NCI-H446 treated with DMSO at 0.1 percent for 48 hours (cell line): ENCODE results near the gene RUVBL2.

Experiments
- DNase-seq: peaks from one replicate; lab custom pipeline; 2025; lab: John Stamatoyannopoulos, UW

The RUVBL2 gene

DNA sequence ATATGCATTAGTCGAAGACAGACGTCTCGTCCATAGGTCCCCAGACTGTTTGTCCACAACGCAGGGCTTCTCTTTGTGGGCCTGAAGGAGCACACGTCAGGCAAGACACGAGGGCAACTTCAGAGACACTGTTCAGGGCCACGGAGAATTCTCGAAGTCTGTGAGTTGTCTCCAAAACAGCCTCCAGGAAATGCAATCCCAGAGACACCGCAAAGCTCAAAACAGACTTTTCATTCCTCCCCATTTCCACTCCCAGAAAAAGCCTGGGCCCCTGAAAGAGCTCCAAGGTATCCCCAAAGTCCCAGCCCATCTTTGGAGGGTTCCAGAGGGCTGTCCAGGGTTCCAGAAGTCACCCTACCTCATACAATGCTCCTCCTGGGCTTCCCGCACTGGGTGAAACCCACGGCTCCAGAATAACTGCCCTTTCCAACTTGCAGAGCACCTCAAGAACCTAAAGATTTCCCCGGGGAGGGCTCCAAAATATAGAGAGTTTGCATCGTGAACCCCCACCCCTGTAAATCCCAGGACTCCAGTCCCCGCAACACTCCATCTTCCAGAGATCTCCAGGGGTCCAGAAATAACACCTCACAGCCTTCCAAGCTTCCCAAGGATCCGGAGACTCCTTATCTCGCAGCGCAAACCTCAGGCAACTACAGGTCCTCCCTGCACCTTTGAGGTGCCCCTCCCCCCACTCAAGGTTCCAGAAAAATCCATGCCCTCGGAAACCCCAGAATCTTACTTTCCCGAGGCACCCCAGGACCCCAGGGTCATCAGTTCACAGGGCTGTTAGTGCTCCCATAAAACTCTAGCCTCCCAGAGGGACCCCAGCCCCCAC is 29.3 kb upstream of the RUVBL2 start:
- no peak for DNase-seq

DNA sequence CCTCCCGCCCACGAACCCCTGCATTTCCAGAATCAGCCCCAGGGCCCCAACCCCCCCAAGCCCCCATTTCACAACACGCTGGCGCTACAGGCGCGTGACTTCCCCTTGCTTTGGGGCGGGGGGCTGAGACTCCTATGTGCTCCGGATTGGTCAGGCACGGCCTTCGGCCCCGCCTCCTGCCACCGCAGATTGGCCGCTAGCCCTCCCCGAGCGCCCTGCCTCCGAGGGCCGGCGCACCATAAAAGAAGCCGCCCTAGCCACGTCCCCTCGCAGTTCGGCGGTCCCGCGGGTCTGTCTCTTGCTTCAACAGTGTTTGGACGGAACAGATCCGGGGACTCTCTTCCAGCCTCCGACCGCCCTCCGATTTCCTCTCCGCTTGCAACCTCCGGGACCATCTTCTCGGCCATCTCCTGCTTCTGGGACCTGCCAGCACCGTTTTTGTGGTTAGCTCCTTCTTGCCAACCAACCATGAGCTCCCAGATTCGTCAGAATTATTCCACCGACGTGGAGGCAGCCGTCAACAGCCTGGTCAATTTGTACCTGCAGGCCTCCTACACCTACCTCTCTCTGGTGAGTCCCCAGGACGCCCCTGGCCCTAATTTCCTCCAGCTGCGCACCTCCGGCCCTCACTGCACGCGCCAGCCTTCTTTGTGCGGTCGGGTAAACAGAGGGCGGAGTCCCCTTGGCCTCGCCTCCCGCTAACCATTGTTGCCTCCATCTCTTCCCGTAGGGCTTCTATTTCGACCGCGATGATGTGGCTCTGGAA is 28.5 kb upstream of the RUVBL2 start, which contains the start of gene FTL:
TSS of gene FTL (plus strand) at position 270 of the 766 bp plus-strand sequence. CDS start at position 469, 199 bp downstream.
- peak; percentile 91 for DNase-seq

DNA sequence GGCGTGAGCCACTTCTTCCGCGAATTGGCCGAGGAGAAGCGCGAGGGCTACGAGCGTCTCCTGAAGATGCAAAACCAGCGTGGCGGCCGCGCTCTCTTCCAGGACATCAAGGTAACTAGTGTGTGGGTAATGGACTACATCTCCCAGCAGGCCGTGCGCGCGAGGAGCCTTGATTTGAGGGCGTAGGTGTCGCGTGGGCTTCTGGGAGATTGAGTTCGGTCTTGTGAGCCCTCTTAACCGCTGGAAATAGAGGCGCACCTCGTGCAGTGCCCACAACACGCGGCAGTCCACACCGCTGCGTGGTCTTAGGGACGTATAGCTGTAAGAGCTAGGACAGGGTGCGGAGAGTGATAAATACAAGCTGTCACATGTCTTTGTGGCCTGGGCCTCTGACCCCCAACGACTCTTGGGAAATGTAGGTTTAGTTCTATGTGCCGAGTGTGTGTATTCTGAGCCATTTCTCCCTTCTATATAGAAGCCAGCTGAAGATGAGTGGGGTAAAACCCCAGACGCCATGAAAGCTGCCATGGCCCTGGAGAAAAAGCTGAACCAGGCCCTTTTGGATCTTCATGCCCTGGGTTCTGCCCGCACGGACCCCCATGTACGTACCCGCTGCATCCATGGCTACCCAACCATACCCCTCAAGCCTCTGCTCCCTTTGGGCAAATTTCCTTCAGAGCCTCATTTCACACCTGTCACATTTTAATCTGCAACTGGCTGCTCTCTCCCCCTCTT is 27.7 kb upstream of the RUVBL2 start:
- peak; percentile 75 for DNase-seq

DNA sequence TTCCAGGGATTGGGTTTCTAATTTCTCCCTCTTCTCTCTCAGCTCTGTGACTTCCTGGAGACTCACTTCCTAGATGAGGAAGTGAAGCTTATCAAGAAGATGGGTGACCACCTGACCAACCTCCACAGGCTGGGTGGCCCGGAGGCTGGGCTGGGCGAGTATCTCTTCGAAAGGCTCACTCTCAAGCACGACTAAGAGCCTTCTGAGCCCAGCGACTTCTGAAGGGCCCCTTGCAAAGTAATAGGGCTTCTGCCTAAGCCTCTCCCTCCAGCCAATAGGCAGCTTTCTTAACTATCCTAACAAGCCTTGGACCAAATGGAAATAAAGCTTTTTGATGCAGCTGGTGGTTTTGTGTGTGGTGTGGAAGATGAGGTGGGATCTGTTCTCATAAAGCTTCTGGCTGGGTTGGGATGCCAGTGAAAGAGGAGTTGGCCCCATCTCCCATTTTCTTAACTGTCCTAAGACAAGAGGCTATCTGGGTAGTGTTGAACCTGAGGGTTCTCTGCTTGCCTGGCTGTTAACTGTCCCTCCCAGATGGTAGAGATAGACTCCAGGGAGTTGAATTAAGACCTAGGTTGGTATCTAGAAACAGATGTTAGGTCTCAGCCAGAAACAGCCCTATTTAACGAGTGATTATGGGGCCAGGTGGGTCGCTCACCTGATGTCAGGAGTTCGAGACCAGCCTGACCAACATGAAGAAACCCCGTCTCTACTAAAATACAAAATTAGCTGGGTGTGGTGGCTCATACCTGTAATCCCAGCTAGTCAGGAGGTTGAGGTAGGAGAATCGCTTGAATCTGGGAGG is 26.9 kb upstream of the RUVBL2 start:
- DNase-seq: no peak

DNA sequence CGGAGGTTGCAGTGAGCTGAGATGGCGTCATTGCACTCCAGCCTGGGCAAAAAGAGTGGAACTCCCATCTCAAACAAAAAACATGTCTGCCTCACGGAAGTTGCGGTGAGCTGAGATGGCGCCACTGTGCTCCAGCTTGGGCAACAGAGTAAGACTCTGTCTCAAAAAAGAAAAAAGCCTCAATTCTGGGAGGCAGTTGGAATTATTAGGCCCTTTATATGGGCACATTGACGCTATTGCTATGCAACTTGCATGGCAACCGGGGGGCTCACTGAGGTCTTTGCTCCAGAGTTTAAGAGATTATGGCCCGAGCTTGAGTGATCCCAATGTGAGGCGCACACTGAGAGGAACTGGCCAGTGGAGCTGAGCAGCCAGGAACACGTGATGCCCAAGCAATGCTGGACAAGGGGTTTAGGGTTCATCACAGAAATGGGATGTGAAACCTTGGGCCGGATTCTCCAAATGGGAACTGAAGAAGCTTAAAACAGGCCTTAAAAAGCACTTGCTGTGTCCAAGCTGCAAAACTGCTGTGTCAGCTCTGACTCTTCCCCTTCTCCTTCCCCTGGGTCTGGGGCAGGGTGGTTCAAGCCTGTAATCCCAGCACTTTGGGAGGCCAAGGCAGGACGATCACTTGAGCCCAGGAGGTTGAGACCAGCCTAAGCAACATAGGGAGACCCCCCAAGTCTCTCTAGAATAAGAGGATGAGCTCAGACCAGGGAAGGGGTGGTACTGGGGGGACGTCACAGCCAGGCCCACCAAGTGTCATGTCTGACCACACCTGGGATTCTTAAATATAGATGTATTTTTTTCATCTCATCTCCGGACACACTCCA is 26.1 kb upstream of the RUVBL2 start:
- DNase-seq: no peak

DNA sequence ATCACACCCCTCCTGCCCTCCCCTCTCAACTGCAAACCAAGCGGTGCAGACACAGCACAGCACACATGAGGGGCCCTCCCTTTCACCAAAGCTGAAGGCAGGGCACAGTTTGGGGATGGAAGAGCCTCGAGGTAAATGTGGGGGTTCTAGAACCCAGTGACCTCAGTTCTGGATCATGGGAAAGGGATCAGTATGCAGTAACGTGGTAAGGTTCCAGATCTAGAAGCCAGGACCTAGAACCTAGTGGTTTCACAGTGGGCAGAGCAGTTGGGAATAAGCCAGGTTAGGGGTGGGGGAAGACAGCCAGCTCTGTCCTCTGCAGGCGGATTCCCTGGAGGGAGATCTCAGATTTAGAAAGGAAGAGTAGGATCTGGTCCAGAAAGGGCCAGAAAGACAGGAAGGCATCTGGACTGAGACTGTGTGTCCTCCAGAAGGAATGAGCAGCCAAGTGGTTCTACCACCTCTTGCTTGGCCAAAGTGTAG is 25.5 kb upstream of the RUVBL2 start:
- DNase-seq: no peak

DNA sequence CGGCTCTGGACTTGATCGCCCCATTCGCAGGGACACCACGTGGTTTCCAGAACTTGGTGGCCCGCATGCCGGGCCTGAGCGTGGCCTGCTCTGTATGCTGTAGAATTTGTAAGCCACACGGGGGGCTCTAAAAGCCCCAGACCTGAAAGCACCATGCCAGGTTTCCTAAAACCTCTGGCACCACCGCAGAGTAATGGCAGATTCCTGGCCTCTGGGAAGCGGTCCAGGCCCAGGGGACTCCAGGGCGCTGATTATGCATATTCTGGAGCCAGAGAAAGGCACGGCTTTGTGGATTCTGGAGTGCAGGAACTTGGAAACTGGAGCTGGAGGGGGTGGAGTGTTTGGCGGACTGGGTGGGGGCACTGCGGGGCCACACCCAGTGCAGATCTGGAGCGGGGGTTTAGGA is 24.9 kb upstream of the RUVBL2 start:
- no peak for DNase-seq

DNA sequence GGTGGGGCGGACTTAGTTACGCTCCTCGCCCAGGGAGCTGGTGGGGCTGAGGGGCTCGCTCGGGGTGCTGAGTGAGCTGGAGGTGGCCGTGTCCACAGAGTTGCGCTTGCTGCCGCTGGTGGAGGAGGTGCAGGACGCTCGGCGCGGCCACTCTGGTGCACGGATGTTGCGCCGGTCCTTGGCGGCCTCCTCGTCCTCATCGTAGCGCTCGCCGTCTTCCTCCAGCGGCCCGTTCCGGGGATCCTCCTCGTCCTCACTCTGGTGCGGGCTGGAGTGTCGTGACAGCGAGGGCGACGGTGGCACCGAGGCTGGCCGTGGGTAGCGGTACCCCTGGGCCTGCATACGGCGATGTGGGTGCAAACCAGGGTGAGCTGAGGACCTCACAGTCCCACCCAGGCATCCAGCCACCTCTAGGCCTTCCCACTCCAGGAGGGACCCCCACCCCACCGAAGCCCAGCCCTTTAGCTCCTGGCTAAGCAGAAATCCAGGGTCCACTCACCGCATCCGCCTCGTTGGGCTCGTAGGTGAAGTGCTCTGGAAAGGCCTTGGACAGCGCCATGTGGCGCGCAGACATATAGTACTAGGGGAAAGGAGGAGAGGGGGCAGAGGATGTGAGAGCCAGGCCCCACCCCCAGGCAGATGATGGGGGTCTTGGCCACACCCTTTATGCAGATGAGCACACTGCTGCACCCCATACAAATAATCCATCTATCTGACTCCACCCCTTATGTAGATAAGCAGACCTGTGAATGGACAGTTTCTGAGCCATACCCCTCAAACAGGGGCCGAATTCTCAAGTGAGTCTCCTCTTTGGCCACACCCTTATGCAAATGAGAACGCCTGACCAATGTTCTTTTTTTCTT is 24.2 kb upstream of the RUVBL2 start:
- DNase-seq: peak; percentile 29

DNA sequence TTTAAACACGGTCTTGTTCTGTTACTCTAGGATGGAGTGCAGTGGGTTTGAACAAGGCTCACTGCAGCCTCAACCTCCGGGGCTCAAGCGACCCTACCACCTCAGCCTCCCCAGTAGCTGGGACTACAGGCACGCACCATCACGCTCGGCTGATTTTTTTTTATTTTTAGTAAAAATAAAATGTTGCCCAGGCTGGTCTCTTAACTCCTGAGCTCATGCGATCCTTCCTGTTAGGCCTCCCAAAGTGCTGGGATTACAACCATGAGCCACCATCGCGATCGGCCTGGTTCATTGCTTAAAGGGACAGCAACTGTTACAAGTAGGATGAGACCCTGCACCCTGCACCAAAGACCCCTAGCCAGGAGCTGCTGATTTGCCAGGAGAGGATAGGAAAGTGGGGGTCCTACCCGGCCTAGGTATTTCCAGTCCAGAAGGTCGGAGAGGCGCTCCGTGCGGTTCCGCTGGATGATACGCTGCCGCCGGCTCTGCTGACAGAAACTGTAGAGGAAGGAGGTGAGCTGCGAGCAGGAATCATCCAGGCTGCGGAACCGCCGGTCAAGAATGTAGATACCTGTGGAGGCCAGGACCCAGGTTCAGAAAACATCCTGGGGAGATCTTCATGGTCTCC is 23.4 kb upstream of the RUVBL2 start:
- no peak for DNase-seq

DNA sequence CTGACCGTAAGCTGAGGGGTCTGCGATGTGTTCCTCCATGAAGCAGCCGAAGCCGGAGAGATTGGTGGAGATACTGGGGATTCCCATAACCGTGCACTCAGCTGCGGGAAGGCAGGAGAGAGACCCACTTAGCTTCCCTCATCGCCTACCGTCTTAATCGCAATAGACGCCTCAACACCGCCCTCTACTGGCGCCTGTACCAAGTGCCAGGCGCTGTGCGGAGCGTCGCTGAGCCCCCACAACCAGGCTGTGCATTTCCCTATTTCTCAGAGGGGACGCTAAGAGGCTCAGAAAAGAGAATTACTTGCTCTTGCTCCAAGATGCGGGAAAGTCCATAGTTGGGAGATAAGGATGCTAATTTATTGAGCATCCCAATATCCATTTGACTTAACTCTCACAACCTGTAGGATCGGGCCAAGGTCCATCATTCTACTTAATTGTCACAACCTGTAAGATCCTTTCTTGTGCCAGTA is 22.7 kb upstream of the RUVBL2 start:
- peak; percentile 18 for DNase-seq

DNA sequence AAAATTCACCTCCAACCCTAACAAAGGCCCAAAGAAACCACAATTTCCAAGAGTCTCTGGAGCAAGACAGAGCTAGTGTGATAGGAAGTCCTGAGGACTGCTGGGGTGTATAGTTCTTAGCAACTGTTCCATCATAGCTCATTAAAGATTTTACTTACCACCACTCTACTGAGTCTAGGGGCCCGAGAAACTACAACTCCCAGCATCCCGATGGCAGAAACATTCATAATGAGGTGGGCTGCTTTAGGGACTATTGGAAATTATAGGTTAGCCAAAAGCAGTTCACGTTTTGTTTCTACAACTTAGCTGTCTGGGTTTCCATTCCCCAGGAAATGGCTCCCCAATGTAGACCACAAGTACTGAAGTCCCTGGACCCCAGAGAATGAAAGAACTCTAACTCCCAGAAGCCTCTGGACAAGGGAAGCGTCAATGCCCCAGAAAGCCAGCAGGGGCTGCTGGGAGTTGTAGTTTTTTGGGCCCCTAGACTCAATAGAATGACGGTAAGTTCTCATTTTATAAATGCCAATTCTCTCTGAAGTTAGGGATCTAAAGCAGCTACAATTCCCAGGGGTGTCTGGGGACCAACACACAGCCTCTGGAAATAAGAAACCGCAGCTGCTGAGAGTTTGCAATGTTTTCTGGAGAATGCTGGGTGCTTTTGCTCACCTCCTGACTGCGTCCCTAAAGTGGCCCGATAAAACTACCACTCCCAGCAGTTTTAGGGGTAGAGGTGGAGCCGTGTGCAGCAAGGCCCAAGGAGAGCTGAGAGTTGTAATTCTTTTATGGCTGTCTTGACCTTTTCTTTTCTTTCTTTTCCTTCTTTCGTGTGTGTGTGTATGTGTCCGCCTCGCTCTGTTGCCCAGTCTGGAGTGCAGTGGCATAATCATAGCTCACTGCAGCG is 17.5 kb upstream of the RUVBL2 start:
- DNase-seq: no peak

DNA sequence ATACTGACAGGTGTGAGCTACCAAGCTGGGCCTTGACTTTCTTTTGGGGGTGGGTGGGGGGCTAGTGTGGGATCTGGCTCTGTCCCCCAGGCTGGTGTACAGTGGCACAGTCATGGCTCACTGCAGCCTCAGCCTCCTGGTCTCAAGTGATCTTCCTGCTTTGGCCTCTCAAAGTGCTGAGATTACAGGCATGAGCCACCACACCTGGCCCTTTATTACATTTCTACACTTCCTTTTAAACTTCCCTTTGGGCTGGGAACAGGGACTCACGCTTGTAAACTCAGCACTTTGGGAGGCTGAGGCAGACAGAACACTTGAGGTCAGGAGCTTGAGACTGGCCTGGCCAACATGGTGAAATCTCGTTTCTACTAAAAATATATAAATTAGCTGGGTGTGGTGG is 16.6 kb upstream of the RUVBL2 start:
- DNase-seq: no peak

DNA sequence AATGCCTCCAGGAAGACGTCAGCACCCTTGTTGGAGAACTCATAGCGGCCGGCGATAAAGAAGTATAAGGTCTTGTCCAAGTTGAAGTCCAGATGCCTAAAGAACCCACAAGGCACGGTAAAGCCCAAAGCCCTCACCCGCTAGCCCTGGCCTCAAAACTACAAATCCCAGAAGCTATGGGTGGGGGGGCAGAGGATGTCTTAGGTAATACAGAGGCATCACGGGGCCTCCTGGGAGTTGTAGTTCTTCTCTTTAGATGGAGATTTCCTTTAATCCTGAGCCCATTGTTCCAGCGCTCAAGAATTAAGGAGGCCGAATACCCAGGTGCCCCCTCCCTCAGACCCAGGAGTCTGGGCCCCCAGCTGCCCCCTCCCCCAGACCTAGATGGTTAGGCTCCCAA is 11.4 kb upstream of the RUVBL2 start:
- no peak for DNase-seq

DNA sequence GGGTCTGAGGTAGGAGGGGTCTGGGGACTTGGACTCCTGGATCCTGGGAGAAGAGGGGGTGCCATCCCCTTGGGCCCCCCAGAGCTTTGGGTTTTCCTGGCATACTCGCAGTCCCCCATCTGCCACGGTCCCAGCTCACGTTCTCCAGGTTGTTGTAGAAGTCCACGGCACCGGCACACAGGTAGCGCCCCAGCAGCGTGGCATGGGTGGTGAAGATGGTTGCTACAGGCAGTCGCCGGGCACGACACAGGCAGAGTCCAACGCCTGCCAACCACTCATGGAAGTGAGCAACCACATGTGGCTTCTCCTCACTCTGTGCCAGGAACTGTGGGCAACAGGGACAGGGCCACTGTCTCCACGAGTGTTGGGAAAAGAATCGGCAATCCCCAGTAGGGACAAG is 8.0 kb upstream of the RUVBL2 start:
- no peak for DNase-seq

DNA sequence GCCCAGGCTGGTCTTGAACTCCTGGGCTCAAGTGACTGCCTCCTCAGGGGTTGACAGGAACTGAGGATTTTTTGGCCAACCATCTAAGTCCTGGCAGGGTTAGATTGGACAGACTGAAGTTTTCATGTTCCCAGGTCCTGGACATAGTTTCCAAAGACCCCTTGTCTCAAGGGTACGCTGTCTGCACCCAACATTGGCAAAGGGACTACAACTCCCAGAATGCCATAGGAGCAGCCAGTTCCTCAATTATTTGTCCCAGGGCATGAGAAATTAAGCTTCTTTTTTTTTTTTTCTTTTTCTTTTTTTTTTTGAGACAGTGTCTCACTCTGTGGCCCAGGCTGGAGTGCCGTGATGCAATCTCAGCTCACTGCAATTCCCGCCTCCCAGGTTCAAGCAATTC is 7.5 kb upstream of the RUVBL2 start:
- DNase-seq: no peak

DNA sequence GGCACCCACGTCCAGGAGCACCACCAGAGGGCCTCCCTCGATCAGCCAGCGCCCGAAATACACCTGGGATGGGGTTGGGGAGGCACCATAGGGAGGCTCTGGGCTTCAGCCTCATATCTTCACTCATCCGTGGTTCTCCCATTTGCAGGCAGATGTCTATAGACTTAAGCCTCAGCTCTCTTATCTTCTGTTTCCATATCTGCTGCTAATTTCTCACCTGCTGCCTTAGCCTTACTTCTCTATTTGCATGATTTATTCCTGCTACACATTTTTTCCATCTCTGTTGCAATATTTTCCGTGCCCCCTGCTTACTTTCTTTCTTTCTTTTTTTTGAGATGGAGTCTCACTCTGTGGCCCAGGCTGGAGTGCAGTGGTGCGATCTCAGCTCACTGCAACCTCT is 6.4 kb upstream of the RUVBL2 start:
- DNase-seq: no peak

DNA sequence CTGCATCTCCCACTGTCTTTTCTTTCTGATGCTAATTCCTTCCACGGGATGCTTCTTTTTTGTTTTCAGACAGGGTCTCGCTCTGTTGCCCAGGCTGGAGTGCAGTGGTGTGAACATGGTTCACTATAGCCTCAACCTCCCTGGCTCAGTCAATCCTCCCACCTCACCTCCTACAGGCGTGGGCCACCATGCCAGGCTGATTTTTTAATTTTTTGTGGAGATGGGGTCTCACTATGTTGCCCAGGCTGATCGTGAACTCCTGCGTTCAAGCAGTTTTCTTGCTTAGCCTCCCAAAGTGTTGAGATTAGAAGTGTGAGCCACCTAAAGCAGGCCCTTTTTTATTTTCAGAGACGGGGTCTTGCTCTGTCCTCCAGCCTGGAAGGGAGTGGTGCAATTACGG is 5.4 kb upstream of the RUVBL2 start:
- DNase-seq: no peak

DNA sequence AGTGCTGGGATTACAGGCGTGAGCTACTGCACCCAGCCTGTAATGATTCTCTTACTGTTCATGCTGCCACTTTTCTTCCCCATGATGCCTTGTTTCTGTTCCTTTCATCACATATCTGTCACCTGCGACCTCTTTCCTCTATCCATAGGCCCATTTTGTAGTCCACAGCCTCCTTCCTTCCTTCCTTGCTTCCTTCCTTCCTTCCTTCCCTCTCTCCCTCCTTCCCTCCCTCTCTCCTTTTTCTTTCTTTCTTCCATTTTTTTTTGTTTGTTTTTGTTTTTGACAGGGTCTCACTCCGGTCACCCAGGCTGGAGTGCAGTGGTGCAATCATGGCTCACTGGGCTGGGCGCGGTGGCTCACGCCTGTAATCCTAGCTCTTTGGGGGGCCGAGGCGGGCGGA is 4.8 kb upstream of the RUVBL2 start:
- no peak for DNase-seq
